GM08714 (cell line): ENCODE data around the gene KCNJ11.

ENCODE experiments used
- H3K4me3 ChIP-seq: fragments of 200-500 bp; sonication (Bioruptor generic); 2 replicates; pipeline ENCODE4 v1.5.1; 2014; ENCODE audit warnings: mild to moderate bottlenecking, low read length, inconsistent platforms
- ZNF274 ChIP-seq: IDR thresholded peaks from 2 replicates; pipeline ENCODE4 v1.6.1; 2012; ENCODE audit warnings: mild to moderate bottlenecking, low read depth, low read length

Gene KCNJ11

DNA sequence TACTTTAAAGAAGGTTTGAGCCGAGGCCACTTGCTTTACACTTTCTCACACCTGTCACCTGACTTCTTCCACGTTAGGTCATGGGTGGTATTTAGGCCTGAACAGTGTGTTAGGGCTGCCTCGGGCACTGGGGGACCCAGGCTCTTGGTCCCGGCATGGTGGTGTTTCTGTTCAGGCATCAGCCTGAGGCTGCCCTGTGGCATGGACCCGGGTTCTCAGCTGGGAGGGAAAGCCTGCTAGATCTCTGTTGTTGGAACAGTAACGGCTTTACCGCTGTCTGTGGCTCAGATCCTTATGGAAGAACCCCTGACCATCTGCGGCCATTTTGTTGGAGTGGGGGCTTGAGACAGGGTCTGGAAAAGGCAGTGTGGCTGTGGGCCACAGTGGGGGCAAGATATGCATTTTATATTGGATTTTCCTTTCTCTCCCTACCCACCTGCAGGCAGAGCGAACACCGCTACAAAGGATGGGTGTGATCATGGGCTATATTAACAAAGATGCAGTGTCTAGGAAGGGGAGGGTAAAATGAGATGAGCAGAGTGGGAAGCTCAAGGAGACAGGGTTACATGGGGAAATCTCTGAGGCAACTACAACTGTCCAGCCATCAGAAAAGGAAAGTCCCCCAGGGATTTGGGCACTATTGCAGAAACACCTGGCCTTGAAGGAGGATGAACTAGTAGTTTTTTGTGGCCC, 1.6 kb upstream of the KCNJ11 start:
- H3K4me3 ChIP-seq = no peak overlapping the region

DNA sequence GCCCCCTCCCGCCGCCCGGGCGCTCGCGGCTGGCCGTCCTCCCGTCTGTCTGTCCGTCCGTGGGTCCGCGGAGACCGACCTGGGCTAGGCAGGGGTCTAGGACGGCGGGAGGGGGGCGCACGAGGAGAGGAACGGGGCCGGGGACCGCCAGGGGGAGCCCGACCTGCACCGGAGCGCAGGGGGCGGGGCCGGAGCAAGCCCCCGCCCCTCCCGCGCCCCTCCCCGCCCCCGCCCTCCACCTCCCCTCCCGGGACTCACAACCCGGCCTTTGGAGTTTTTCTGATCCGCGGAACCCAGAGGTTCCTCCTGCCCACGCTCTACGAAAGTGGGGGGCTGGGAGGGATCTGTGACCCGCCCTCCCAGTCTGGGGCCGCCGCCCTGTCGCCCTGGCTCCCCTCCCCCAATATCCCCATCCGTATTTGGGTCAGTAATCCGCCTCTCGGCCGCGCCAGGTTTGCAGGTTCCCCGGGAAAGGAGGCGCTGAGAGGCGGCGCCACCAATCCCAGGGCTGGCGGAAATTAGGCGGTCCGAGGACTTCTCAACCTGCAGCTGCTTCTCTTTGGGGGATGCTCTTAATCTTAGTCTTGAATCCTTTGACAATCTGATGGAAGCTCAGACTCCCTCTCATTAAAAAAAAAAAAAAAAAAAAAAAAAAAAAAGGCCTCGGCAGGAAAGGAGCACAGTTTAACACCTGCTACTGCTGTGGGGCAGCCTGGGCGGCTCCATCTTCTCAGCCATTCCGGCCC, 925 bp upstream of the KCNJ11 start:
- peak overlapping the region; percentile 39; the same call in 1 of the 2 replicates for H3K4me3 ChIP-seq
- TF ChIP-seq ZNF274 = no peak

More for the DNA sequence above, 1.6 kb upstream of the KCNJ11 start:
- TF ChIP-seq ZNF274 = no peak

DNA sequence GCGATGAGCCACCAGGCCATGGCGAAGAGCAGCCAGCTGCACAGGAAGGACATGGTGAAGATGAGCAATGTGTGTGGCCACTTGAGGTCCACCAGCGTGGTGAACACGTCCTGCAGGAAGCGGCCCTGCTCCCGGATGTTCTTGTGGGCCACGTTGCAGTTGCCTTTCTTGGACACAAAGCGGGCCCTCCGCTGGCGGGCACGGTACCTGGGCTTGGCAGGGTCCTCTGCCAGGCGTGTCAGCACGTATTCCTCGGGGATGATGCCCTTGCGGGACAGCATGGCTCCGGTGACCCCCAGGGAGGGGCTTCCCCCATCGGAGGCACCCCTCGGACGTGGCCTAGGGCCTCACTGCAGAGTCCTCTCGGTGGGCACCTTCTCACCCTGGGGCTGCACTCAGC, 648 bp downstream of the KCNJ11 start:
- H3K4me3 ChIP-seq = no peak overlapping the region
- no peak for TF ChIP-seq ZNF274

DNA sequence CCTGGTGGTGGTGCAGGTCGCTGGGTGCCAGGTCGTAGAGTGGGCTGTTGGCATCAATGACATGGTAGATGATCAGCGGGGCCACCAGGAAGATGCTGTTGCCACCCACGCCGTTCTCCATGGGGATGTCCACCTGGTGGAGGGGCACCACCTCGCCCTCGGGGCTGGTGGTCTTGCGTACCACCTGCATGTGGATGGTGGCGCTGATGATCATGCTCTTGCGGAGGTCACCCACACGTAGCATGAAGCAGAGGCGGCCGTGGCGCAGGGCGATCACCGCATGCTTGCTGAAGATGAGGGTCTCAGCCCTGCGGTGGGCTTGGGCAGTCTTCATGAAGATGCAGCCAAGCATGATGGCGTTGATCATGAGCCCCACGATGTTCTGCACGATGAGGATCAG, 1.2 kb downstream of the KCNJ11 start:
- H3K4me3 ChIP-seq = no peak overlapping the region
- TF ChIP-seq ZNF274 = no peak

DNA sequence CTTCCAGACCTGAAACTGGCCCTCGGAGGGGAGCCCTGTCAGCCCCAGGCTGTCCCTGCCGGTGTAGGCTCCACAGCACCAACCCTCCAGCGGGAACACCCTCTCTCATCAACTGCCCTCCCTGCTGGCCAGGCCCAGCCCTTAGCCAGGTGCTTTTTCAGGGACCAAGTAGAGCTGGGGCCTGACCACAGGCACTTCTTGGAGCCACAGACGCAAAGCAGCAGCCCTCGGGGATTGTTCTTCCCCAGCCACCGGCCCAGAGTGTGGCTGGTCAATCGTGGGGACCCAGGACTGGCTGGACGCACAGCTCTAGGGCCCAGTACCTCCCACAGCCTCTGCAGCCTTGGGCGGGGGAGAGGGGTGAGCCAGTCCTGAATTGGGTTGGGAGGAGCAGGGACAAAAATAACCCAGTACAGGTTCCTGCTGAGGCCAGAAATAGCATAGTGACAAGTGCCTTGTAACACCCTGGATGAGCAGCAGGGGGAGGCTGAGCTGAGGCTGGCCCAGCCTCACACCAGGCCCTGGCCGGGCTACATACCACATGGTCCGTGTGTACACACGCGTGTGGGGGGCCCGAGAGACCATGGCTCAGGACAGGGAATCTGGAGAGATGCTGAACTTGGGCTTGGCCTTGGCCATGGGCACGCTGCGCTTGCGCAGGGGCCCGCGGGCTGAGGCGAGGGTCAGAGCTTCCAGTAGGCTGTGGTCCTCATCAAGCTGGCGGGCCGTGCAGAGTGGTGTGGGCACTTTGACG, 2.0 kb downstream of the KCNJ11 start:
- no peak overlapping the region for H3K4me3 ChIP-seq
- no peak for TF ChIP-seq ZNF274

DNA sequence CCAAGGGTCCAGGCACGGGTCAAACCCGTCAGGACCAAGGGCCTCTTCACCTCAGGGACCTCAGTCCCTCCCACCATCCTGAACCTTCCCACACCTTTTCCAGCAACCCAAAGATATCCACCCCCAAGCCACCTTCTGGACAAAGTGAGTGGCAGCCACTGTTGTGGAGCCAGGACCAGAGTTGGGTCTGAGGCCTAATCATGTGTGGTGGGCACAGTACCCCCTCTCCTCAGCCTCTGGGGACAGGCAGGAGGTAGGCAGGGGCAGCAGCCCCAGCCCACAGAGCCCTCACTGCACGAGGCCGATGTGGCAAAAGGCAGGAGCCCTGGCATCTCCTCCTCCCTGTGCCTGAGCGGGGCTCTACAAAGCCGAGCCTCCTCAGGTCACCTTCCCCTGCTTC, 2.5 kb downstream of the KCNJ11 start:
- no peak overlapping the region for H3K4me3 ChIP-seq
- TF ChIP-seq ZNF274 = no peak

DNA sequence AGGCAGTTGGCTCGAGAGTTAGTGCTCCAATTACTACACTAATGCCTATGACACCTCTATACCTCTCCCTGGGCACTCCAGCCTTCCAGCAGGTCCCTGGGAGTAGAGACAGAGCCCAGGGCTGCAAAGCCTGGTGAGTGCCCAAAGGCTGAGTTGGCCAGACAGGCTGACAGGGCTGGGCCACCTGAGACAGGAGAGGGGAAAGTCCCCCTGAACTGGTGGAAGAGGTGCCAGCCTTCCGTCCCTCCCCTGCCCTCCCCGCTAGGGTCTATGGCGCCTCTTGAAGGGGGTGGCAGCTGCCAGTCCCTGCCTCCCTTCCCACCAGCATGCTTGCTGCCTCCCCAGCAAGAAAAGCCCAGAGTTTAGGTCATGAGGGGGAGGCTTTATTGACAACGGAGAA, 3.0 kb downstream of the KCNJ11 start:
- H3K4me3 ChIP-seq = no peak overlapping the region
- no peak for TF ChIP-seq ZNF274

DNA sequence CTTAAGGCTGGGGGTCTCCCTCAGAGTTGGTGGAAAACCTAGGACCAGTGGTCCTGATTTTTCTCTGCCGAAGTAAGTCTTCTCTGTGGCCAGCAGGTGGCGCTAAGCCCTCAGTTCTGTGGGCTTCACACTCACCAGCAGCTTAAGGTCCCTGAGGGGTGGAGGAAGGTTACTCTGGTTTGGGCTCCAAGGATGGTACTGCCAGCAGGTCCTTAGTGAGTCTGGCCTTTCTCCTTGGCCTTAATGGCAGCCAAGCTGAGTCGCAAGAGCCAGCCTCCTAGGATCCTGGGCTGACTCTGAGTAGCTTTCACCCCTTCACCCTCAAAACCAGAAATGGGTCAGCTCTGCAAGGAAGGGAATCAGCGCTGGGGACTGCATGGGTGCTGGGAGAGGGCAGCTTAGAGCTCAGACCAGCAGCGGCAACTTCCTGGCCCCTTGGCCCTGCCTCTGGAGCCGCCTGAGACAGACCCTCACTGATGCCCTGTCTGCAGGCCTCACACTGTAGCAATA, 4.4 kb downstream of the KCNJ11 start:
- no peak overlapping the region for H3K4me3 ChIP-seq
- no peak for TF ChIP-seq ZNF274

DNA sequence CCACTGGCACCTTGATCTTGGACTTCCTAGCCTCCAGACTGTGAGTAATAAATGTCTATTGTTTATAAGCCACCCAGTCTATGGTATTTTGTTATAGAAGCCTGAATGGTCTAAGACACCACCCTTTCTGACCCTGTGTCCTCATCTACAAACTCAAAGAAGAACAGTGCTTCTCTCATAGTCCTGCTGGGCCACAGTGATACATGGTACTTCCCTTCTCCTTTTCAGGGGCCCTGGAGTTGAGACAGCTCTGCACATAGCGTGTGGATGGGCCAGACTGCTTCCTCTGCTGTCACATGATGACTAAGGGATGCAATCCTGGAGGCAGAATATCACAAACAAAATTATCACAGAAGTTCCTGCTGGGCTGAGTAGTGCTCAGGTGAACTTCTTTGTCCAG, 5.0 kb downstream of the KCNJ11 start:
- no peak overlapping the region for H3K4me3 ChIP-seq
- no peak for TF ChIP-seq ZNF274

DNA sequence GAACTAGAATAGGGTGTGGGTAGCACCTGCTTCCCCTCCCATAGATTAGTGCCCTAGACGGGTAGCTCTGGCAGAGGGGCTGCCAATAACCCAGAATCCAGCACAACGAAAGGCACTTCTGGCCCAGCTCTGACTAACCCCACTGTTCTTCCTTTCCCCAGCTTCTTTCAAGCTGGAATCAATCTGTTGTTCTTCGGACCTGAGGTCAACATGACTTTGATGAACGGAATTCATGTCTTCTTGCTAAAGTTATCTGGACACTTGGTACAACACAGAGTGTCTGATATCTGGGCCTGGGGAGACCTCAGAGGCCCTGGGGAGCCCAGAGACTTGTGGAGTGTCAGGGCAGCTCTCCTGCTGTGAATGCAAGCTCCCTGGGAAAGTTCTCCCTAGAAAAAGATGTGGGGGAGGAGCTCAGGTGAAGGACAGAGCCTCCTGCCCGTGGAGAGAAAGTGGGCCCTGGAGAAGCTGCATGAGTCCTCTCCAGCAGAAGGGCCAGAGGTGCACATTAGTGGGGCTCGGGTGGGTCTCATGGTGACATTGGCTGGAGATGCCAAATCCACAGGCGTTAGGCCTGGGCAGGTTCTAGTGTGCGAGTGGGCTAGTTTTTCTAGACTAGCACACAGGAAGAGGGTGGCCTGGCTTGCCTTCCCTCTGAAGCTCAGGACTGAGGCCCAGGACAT, 6.3 kb downstream of the KCNJ11 start:
- no peak for TF ChIP-seq ZNF274

DNA sequence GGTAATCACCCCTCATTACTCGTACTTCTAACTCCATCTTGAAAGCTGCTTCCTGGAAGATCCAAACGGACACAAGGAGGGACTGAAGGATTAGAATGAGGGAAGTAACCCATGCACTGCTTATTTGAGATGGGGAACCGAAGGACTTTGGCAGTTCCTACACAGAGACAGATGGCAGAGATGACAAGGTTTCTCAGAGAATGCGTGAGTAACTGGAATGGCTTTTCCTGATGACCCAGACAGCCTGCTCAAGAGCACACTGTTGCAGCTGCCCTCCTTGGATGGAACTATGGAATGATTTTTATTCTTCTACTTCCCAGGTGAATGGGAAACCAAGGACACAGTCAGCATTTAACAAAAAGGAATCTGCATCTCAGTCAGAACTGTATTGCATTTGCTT, 7.3 kb downstream of the KCNJ11 start:
- TF ChIP-seq ZNF274 = no peak
- H3K4me3 ChIP-seq = no peak overlapping the region

More for the DNA sequence above, 6.3 kb downstream of the KCNJ11 start:
- H3K4me3 ChIP-seq = no peak overlapping the region

DNA sequence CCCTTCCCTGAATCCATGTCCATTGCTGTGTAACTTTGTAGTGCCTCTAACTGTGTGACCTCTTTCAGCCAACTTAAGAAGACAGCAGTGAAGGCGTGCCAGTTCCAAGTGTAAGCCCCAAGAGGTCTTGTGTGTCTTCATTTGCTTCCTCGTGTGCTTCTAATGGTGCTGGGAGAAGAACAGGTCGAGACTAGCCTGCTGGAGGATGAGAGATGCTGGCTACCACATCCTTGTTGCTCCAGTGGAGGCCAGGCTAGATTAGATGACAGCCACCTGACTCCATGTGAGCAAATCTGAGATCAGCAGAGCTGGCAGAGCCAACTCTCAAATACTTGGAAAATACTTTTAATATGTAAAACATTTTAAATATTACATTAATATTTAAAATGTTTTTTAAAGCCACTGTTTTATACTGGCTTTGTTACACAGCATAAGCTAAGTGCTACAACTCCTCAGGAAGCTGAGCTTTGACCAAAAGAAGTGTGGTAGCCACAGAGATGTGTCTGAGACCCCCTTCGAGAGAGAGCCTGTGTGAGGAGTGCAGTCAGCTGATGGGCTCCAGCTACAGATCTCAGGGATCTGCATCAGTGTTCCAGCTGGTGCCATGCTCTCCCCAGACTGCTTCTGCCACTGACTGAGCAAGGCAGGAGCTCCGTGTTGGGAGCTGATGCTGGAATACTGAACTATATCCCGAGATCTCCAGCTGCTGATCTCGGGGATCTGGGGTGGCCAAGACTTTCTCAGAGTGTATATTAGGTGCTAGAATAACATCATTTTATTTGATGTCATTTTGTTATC, 8.9 kb downstream of the KCNJ11 start:
- no peak for TF ChIP-seq ZNF274
- no peak overlapping the region for H3K4me3 ChIP-seq

DNA sequence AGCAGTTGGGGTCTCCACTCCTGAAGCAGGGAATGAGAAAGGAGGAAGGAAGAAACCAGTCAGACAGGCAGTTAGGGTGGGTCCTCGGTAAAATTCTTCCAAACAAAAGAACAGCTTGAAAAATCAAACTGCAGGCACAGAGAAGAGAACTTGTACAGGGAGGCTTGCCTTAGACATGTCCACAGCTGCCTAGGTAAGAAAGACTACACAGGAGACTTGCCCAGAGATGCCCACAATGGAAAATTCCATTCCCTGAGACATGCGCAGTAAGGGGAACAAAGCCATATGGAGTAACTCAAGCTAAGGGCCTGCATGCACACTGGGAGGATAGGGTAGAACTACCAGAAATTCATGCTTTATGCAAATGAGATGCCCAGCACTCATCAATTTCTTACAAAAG, 9.8 kb downstream of the KCNJ11 start:
- TF ChIP-seq ZNF274 = no peak
- no peak overlapping the region for H3K4me3 ChIP-seq
